GM12878 (cell line): ENCODE data around the gene ACTR10. TPM values are rescaled to one million over a fixed set of nuclear protein-coding genes. Genes with fewer than 3 reads are reported as not detected.

ENCODE experiments used
- ATAC-seq: fragments of 200-7000 bp; cut with Tn5 transposase; 3 replicates; pipeline ENCODE4 v1.9.1; 2020; ENCODE audit warnings: mild to moderate bottlenecking, moderate library complexity
- BruUV-seq: library from RNA; stranded (reverse); fragments of 400-500 nt; replicated peaks from 2 replicates; lab custom pipeline; 2021; lab: Mats Ljungman, UMichigan
- CTCF ChIA-PET: fragments of 300-600 bp; sonication (Branson Sonifier 250); formaldehyde crosslinking; extraction: SDS; loops from one replicate; lab custom pipeline; 2021; ENCODE audit warnings: inconsistent platforms; lab: Yijun Ruan, JAX
- POLR2A ChIA-PET: fragments of 350-600 bp; formaldehyde crosslinking; extraction: SDS; loops from one replicate; lab custom pipeline; 2021; ENCODE audit warnings: inconsistent platforms; lab: Charles Lee
- RAD21 ChIA-PET: fragments of 300-600 bp; sonication (Branson Sonifier 250); formaldehyde crosslinking; loops from one replicate; lab custom pipeline; 2023; ENCODE audit warnings: antibody characterized with exemption; ENCODE audit not compliant: unreplicated experiment; lab: Charles Lee
- SMC1A ChIA-PET: fragments of 300-600 bp; sonication (Branson Sonifier 250); formaldehyde crosslinking; loops from one replicate; lab custom pipeline; 2023; ENCODE audit not compliant: unreplicated experiment, uncharacterized antibody; lab: Charles Lee
- DNase-seq: peaks from one replicate; pipeline ENCODE4 v3.0.0-alpha.2; 2011; ENCODE audit warnings: low read depth, low spot score
- FAIRE-seq: peaks from 3 replicates; lab custom pipeline; 2011; peaks lifted over from hg19 to GRCh38; lab: Jason Lieb, UNC
- H2AFZ ChIP-seq: 2 replicates; pipeline ENCODE4 v1.6.0; 2011; ENCODE audit warnings: low read depth, low read length, control low read depth; ENCODE audit not compliant: control insufficient read depth
- H3K27ac ChIP-seq: 2 replicates; pipeline ENCODE4 v1.5.1; 2011; ENCODE audit warnings: control low read depth; ENCODE audit not compliant: control insufficient read depth, insufficient read depth
- H3K27me3 ChIP-seq, 2 experiments: replicated peaks in 1 of 2; 2 replicates each; pipeline versions ENCODE4 v1.6.0 to v1.6.1; 2011; ENCODE audit warnings: low read length in 1 of 2; ENCODE audit not compliant: control insufficient read depth in 2 of 2, insufficient read depth in 2 of 2
- H3K36me3 ChIP-seq, 2 experiments: 2 replicates each; pipeline ENCODE4 v1.5.1; 2011; ENCODE audit warnings: low read length in 1 of 2; ENCODE audit not compliant: control insufficient read depth in 2 of 2, insufficient read depth in 2 of 2
- H3K4me1 ChIP-seq: 2 replicates; pipeline ENCODE4 v1.6.1; 2011; ENCODE audit warnings: mild to moderate bottlenecking, low read length, moderate library complexity, mixed read lengths; ENCODE audit not compliant: control insufficient read depth, insufficient read depth
- H3K4me2 ChIP-seq: 2 replicates; pipeline ENCODE4 v1.6.0; 2011; ENCODE audit warnings: control low read depth; ENCODE audit not compliant: control insufficient read depth, insufficient read depth
- H3K4me3 ChIP-seq: fragments of 200-600 bp; sonication (generic); 2 replicates; pipeline ENCODE4 v1.5.1; 2016
- H3K79me2 ChIP-seq: 2 replicates; pipeline ENCODE4 v1.6.0; 2011; ENCODE audit warnings: low read length; ENCODE audit not compliant: control insufficient read depth, insufficient read depth
- H3K9ac ChIP-seq: 2 replicates; pipeline ENCODE4 v1.8.0; 2011; ENCODE audit warnings: low read length, control low read depth, mixed read lengths; ENCODE audit not compliant: control insufficient read depth, insufficient read depth
- H3K9me3 ChIP-seq: replicated peaks from 3 replicates; pipeline ENCODE4 v1.5.1; 2011; ENCODE audit warnings: mild to moderate bottlenecking, low read length; ENCODE audit not compliant: control insufficient read depth, insufficient read depth
- H4K20me1 ChIP-seq: 2 replicates; pipeline ENCODE4 v1.6.0; 2011; ENCODE audit not compliant: control insufficient read depth, insufficient read depth
- MEF2B ChIP-seq: fragments of 450-650 bp; IDR thresholded peaks from 2 replicates; pipeline ENCODE4 v1.6.1; 2018; ENCODE audit warnings: mild to moderate bottlenecking, moderate library complexity; ENCODE audit not compliant: partially characterized antibody, poor library complexity, severe bottlenecking
- in situ Hi-C: fragments of 300-500 bp; cut with MboI; formaldehyde crosslinking; loops from 9 replicates; pipeline ENCODE4 v1.14.3; 2018; ENCODE audit warnings: mixed read lengths
- intact Hi-C: fragments of 100-400 bp; cut with micrococcal nuclease; formaldehyde crosslinking; loops from one replicate; pipeline ENCODE4 v1.14.2; 2022; ENCODE audit not compliant: unreplicated experiment
- polyA plus RNA-seq, 11 experiments: library from polyadenylated mRNA; depleted of rRNA in 4 of 11; unstranded in 6 of 11; stranded (reverse) in 5 of 11; fragments of >200 nt; fragmentation: Nextera tagmentation in 4 of 11; fragmentation: Illumina TruSeq in 1 of 11; extraction: Ambion mirVana in 4 of 11; extraction: Trizol in 1 of 11; gene quantifications; 1 replicate in 1 of 11; 2 replicates in 10 of 11; pipeline versions ENCODE4 v1.2.1 to v1.2.3, GENCODE V29; 2011 to 2016; ENCODE audit warnings: inconsistent platforms in 2 of 11, missing spikeins in 2 of 11, low read depth in 1 of 11
- total RNA-seq, 4 experiments: library from RNA; depleted of rRNA in 3 of 4; stranded (reverse); fragments of >200 nt in 3 of 4; fragmentation: Illumina TruSeq in 1 of 4; extraction: Trizol in 1 of 4; gene quantifications; 2 replicates each; pipeline versions ENCODE4 v1.2.1 to v1.2.3, GENCODE V29; 2013 to 2021
- TF ChIP-seq, protein P1 (sequence below): fragments of 450-650 bp; formaldehyde crosslinking; IDR thresholded peaks from 2 replicates; pipeline ENCODE4 v1.5.0; 2022; ENCODE audit warnings: mild to moderate bottlenecking, missing genetic modification characterization
- TF ChIP-seq, protein P2 (sequence below): fragments of 450-650 bp; IDR thresholded peaks from 2 replicates; pipeline ENCODE4 v1.6.1; 2018; ENCODE audit warnings: mild to moderate bottlenecking, low read depth, moderate library complexity; ENCODE audit not compliant: partially characterized antibody

Gene ACTR10
- total and polyA plus RNA-seq, 10 of the 15 experiments (the other 5 are each of a cell fraction or from before 2014, with no cell fraction given): 26.0 to 74.3 (median 38.9) TPM

GRCh38 chr14:58283730-58284129 lies 83.8 kb downstream of the ACTR10 start:
- ATAC-seq (no peak), FAIRE-seq (no peak), DNase-seq (no peak)
- no peak overlapping the region for H3K9ac ChIP-seq
- RAD21 ChIA-PET: no interaction called here
- POLR2A ChIA-PET: no interaction called here
- peaks cover 41% of the 10 kb centered on the region for H3K79me2 ChIP-seq
- peaks cover 4% of the 10 kb centered on the region for H3K4me1 ChIP-seq
- H3K27me3 ChIP-seq: no peaks in the 10 kb centered on the region
- TF ChIP-seq, protein P1, sequence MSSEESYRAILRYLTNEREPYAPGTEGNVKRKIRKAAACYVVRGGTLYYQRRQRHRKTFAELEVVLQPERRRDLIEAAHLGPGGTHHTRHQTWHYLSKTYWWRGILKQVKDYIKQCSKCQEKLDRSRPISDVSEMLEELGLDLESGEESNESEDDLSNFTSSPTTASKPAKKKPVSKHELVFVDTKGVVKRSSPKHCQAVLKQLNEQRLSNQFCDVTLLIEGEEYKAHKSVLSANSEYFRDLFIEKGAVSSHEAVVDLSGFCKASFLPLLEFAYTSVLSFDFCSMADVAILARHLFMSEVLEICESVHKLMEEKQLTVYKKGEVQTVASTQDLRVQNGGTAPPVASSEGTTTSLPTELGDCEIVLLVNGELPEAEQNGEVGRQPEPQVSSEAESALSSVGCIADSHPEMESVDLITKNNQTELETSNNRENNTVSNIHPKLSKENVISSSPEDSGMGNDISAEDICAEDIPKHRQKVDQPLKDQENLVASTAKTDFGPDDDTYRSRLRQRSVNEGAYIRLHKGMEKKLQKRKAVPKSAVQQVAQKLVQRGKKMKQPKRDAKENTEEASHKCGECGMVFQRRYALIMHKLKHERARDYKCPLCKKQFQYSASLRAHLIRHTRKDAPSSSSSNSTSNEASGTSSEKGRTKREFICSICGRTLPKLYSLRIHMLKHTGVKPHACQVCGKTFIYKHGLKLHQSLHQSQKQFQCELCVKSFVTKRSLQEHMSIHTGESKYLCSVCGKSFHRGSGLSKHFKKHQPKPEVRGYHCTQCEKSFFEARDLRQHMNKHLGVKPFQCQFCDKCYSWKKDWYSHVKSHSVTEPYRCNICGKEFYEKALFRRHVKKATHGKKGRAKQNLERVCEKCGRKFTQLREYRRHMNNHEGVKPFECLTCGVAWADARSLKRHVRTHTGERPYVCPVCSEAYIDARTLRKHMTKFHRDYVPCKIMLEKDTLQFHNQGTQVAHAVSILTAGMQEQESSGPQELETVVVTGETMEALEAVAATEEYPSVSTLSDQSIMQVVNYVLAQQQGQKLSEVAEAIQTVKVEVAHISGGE: no peak
- no peak for TF ChIP-seq MEF2B
- TF ChIP-seq, protein P2, sequence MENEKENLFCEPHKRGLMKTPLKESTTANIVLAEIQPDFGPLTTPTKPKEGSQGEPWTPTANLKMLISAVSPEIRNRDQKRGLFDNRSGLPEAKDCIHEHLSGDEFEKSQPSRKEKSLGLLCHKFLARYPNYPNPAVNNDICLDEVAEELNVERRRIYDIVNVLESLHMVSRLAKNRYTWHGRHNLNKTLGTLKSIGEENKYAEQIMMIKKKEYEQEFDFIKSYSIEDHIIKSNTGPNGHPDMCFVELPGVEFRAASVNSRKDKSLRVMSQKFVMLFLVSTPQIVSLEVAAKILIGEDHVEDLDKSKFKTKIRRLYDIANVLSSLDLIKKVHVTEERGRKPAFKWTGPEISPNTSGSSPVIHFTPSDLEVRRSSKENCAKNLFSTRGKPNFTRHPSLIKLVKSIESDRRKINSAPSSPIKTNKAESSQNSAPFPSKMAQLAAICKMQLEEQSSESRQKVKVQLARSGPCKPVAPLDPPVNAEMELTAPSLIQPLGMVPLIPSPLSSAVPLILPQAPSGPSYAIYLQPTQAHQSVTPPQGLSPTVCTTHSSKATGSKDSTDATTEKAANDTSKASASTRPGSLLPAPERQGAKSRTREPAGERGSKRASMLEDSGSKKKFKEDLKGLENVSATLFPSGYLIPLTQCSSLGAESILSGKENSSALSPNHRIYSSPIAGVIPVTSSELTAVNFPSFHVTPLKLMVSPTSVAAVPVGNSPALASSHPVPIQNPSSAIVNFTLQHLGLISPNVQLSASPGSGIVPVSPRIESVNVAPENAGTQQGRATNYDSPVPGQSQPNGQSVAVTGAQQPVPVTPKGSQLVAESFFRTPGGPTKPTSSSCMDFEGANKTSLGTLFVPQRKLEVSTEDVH: no peak
- no peak overlapping the region for H2AFZ ChIP-seq
- CTCF ChIA-PET: no interaction called here
- no TSS peak for BruUV-seq
- in situ Hi-C loops (no loop called here), intact Hi-C loops (no loop called here)
- no peaks in the 10 kb centered on the region; the same call in 1 of the 2 replicates for H4K20me1 ChIP-seq
- no peaks in the 10 kb centered on the region for H3K9me3 ChIP-seq
- H3K27ac ChIP-seq: no peak overlapping the region
- SMC1A ChIA-PET: interaction anchor here (0.7 to 1.0 kb wide), 2 partner anchors 9 to 37 kb away, joined by 4 read pairs; no protein-coding TSS in a partner anchor
- no peak overlapping the region for H3K4me3 ChIP-seq
- H3K36me3 ChIP-seq: peaks cover 0 to 15% of the 10 kb centered on the region in 2 experiments
- no peak overlapping the region for H3K4me2 ChIP-seq
